Right lung (tissue), 5 donors: ENCODE results near the gene CSNK1A1. TPM values are rescaled to one million over a fixed set of nuclear protein-coding genes. Genes with fewer than 3 reads are reported as not detected.
"Not testable (repeated sequence)": the region's sequence is repeated elsewhere in the genome, so short reads cannot be mapped to it uniquely, and the experiment has no call there.

Experiments used
- DNase-seq, 2 donors: peaks; one replicate each; pipeline ENCODE4 v3.0.0-alpha.2; 2013
- polyA plus RNA-seq, 5 donors: library from polyadenylated mRNA; unstranded; fragments of 120-200 nt; gene quantifications; one replicate each; pipeline versions ENCODE4 v1.2.1 to v1.2.3, GENCODE V29; 2013; ENCODE audit warnings: inconsistent platforms in 1 of 5, low replicate concordance in 1 of 5; ENCODE audit not compliant: insufficient read length in 5 of 5, insufficient read depth in 1 of 5

Gene CSNK1A1
- polyA plus RNA-seq, 5 donors = 155 to 224 (median 206) TPM

GRCh38 chr5:149461907-149462306 is 89.3 kb downstream of the CSNK1A1 start:
- not testable (repeated sequence) for DNase-seq

GRCh38 chr5:149459891-149460290 is 91.3 kb downstream of the CSNK1A1 start:
- DNase-seq = no peak

GRCh38 chr5:149457393-149457763 is 93.9 kb downstream of the CSNK1A1 start:
- DNase-seq = no peak

GRCh38 chr5:149456597-149457392 is 94.4 kb downstream of the CSNK1A1 start:
- DNase-seq = no peak

- DNase-seq = no peak
These were observed 95.3 kb downstream of the CSNK1A1 start for GRCh38 chr5:149455889-149456409.

- DNase-seq = no peak
These were observed 97.4 kb downstream of the CSNK1A1 start for GRCh38 chr5:149453618-149454415.

GRCh38 chr5:149452665-149453617 is 98.3 kb downstream of the CSNK1A1 start:
- no peak for DNase-seq

GRCh38 chr5:149452007-149452664 is 99.1 kb downstream of the CSNK1A1 start:
- DNase-seq = peak in 1 of 2 donors; percentile 68

GRCh38 chr5:149450199-149450598 is 101.0 kb downstream of the CSNK1A1 start:
- peak; percentile 78 to 83 for DNase-seq

GRCh38 chr5:149448831-149449714 is 102.2 kb downstream of the CSNK1A1 start:
- DNase-seq = no peak

GRCh38 chr5:149448431-149448830 is 102.8 kb downstream of the CSNK1A1 start:
- no peak for DNase-seq

GRCh38 chr5:149447373-149448367 is 103.6 kb downstream of the CSNK1A1 start:
- no peak for DNase-seq

- DNase-seq = not testable (repeated sequence)
These were observed 104.4 kb downstream of the CSNK1A1 start for GRCh38 chr5:149446794-149447193.

- no peak for DNase-seq
These were observed 105.4 kb downstream of the CSNK1A1 start for GRCh38 chr5:149445739-149446369.

- DNase-seq = no peak
These were observed 105.9 kb downstream of the CSNK1A1 start for GRCh38 chr5:149445343-149445738.

- not testable (repeated sequence) for DNase-seq
These were observed 106.8 kb downstream of the CSNK1A1 start for GRCh38 chr5:149444430-149444829.

- DNase-seq = no peak
These were observed 108.0 kb downstream of the CSNK1A1 start for GRCh38 chr5:149443210-149443609.

GRCh38 chr5:149442563-149443182 is 108.6 kb downstream of the CSNK1A1 start:
- peak in 1 of 2 donors; percentile 80 for DNase-seq
